ENCODE results near the gene TGM1.

GRCh38 chr14:24281636-24282035, 18.7 kb upstream of the TGM1 start:
- TF ChIP-seq CTCF (IDR thresholded peaks at IDR 0.05) (no peak), POLR2A (IDR thresholded peaks at IDR 0.05) (no peak)

Data from Peyer's patch (tissue), 4 donors.